Eye (tissue), 1 donor: ENCODE data around the gene SIRT2.
"Not testable (repeated sequence)": the region's sequence is repeated elsewhere in the genome, so short reads cannot be mapped to it uniquely, and the experiment has no call there.

Experiments used
- DNase-seq: peaks from one replicate; pipeline ENCODE4 v3.0.0-alpha.2; 2015

Gene SIRT2

DNA sequence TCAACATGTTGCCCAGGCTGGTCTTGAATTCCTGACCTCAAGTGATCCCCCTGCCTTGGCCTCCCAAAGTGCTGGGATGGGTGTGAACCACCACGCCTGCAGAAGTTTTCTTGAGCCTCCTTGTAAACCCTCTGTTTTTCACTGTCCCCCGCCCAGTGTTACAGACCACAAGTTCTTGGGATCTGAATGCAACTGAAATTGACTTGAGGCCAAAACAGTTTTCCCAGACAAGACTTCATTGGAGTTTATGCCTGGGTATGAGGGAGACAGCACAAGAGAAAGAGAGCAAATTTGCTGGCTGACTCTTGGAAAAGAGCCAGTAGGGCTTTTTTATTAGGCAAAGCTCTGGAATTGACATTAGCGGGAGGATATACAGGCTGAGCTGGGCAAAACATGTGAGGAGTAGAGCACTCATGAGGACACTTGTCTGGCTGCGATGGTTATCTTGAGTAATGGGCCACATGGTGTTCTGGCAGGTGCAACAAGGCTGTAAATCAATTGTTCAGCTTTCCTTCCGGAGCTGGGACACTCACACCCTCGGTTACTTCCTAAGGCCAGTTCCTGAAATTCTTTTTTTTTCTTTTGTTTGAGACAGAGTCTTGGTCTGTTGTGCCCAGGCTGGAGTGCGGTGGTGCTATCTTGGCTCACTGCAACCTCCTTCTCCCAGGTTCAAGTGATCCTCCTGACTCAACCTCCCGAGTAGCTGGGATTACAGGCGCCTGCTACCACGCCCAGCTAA lies 36.9 kb downstream of the SIRT2 start:
- DNase-seq: peak; percentile 50

- no peak for DNase-seq
Observed at GRCh38 chr19:38861368-38861767, 38.0 kb downstream of the SIRT2 start.

- DNase-seq: not testable (repeated sequence)
Observed at GRCh38 chr19:38859631-38860204, 39.7 kb downstream of the SIRT2 start.

GRCh38 chr19:38856813-38857212 lies 42.6 kb downstream of the SIRT2 start:
- DNase-seq: no peak

DNA sequence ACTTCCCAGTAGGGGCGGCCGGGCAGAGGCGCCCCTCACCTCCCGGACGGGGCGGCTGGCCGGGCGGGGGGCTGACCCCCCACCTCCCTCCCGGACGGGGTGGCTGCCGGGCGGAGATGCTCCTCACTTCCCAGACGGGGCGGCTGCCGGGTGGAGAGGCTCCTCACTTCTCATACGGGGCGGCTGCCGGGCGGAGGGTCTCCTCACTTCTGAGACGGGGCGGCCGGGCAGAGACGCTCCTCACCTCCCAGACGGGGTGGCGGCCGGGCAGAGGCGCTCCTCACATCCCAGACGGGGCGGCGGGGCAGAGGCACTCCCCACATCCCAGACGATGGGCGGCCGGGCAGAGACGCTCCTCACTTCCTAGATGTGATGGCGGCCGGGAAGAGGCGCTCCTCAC lies 43.7 kb downstream of the SIRT2 start:
- not testable (repeated sequence) for DNase-seq

GRCh38 chr19:38854961-38855360 lies 44.5 kb downstream of the SIRT2 start:
- DNase-seq: not testable (repeated sequence)

DNA sequence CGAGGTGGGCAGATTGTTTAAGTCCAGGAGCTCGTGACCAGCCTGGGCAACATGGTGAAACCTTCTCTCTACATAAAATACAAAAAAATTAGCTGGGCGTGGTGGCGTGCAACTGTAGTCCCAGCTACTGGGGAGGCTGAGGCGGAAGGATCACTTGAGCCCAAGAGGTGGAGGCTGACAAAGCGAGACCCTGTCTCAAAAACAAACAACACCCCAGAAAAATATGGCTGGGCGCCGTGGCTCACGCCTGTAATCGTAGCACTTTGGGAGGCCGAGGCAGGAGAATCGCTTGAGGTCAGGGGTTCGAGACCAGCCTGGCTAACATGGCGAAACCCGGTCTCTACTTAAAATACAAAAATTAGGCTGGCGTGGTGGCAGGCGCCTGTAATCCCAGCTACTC lies 46.2 kb downstream of the SIRT2 start:
- DNase-seq: no peak

DNA sequence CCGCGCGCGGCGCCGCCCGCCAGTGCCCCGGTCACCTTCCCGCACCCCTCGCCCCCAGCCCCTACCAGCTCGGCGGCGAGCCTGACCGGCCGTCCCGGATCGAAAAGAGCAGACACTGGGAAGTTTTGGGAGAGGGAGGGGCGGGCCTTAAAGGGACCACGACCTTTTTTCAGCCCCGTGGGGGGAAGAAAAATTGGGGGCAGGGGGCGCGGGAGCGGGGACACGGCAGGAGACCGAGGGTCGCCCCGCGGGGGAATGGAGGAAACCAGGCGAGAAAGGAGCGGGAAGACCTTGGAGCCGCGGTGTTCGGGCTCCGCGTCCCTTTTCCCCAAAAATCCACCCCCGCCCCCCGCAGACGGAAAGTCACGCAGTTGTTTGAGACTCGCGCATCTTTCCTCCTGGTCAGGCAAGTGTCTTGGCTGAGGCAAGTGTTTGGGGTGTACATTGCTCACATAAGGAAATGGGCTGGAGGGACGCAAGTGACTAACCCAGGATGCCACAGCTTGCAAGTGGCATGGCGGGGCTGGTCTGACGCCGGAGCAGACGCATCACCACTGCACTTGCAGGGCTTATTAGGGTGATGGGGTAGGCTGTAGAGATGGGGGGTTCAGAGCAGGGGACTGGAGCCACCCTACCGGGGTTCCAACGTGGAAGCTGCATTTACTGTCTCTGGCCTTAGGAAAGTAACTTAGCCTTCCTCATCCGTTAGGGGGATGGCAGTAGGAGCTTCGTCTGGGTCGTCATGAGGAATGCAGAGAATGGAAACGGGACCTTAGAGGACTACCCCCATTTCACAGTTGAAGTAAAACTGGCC lies 47.0 kb downstream of the SIRT2 start:
- DNase-seq: peak; percentile 74

DNA sequence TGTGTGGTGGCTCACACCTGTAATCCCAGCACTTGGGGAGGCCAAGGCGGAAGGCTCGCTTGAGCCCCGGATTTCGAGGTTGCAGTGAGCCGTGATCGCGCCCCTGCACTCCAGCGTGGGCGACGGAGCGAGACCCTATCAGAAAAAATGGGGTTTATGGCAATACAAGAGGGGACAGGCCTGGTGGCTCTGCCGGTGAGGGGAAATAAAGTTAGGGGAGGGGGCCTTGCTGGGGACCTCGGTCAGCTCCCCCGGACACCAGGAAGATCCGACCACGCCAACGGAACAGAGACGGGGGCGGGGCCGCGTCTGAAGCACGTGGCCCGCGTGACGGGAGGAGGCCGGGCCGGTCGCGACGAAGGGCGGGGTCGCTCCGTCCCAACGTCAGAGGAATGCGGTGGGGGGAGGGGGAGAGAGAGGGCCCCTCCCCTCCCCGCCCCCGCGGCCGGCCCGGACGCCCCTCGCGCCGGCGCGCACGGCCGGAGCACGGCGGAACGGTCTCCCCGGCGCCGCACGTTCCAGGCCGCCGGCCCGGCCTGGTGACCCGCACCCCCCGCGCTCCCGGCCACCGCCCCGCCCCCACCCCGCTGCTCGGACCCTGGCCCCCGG lies 47.7 kb downstream of the SIRT2 start:
- peak; percentile 97 for DNase-seq

- peak; percentile 77 for DNase-seq
Observed at GRCh38 chr19:38850976-38851621, 48.3 kb downstream of the SIRT2 start.

DNA sequence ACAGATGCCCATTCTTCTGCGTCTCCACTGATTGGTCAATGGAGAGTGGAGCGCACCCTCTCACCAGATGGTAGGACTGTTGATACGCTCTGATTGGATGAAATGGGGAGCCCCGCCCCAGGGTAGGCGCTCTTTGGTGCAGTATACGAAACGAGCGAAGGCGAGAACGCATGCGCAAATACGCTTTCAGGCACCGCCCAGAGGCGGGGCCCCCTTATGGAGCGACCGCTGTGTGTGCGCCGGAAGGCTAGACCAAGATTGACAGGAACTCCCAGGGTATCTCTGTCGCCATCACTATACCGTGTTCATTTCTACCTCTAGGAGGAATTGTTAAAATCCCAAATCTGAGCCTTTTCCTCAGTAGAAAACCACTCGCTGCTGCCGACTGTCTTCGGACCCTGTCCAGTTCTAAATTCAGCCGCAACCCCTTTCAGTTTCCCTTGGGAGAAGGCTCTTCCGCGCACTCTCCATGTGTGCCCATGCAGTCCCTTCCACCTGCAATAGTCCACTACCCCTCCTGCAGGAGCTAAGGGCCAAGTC lies 48.9 kb downstream of the SIRT2 start:
- DNase-seq: no peak

DNA sequence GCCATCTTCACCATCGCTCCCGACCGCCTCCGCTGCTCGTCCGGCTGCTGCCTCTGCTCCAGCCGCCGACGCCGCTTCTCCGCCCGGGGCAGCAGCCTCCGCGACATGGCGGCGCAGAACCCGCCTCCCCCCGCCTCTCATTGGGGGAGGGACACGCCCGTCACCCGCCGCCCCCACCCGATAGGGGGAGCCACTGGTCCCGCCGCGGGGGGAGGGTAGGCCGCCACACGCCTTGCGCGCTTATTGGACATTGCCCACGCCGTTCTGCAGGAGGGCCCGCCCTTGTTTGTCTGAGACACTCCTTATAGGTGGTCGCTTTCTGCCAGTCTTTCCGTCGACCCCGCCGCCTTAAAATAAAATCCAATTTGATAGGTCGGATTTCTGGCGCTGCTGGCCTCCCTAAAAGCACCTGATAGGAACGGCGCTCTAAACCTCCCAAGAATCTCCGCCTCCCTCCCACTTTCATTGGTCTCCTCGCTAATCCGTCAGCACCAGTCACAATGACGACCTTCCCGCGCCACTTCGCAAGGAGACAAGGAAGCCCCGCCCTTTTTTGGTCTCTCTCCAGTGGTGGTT lies 49.5 kb downstream of the SIRT2 start, which contains the start of gene HNRNPL:
HNRNPL (minus strand) TSS at position 127 of the 576 bp plus-strand sequence; CDS start at position 107, 20 bp downstream.
- DNase-seq: peak; percentile 100

DNA sequence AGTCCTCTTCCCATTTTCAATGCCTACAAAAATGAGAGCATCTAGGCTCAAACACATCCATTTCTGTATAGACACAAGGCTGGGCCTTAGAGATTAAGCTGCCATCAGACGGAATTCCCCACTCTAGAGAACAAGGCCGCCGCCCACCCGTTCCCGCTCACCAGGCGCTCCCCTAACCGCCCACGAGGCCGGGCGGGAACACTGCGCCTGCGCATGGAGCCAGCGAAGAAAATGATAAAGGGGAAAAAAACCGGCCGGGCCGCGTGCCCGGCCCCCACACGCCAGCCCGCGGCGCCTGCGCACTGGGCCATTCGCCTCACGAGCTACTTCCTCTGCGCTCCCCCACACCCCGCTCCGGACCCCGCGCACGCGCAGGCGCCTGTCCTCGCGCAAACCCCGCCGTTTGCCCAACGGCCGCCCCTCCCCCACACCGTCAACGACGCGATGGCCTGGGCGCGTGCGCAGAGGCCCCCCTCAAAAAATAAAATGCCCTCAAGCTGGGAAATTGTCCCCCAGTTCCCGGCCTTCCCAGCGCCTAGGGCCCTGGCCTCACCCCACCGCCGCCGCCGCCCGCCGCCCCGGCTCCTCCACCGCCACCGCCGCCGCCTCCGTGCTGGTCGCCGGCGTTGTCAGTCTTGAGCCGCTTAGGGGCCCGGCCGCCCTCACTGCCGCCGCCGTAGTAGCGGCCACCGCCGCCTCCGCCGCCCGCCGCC lies 50.1 kb downstream of the SIRT2 start:
- DNase-seq: peak; percentile 98

- DNase-seq: no peak
Observed at GRCh38 chr19:38848299-38849146, 50.9 kb downstream of the SIRT2 start.

DNA sequence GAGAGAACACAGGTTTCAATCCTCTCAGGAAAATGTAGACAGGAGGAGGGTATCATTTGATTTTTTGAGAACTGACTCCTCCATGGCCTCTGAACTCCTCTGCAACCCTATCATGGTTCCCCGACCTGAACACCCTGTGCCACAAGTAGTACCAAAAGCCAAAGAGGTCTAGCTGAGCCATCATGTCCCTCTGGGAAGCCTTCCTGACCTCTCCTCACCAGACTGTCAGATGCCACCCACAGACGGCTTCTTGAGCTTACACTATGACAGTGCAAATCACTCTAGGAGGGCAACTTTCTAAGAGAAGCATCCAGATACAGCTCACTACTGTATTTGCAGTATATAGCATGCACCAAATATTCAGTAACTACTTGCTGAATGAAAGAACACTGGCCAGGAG lies 53.3 kb downstream of the SIRT2 start:
- DNase-seq: no peak

- DNase-seq: no peak
Observed at GRCh38 chr19:38845374-38846024, 53.9 kb downstream of the SIRT2 start.

- DNase-seq: no peak
Observed at GRCh38 chr19:38844093-38844686, 55.2 kb downstream of the SIRT2 start.

GRCh38 chr19:38843175-38843758 lies 56.2 kb downstream of the SIRT2 start:
- no peak for DNase-seq
